Measurements from ENCODE around the gene LSAMP. TPM values are rescaled to one million over a fixed set of nuclear protein-coding genes. Genes with fewer than 3 reads are reported as not detected.

The LSAMP gene
- total RNA-seq, 1 experiment from 2014 or later, result not detected

- in situ Hi-C loops (cut with HindIII; ENCODE audit: low pct_unique_long_range_greater_than_20kb, low sequenced_read_pairs), result no loop called here
Observed at GRCh38 chr3:116318370-116318769, 126.9 kb downstream of the LSAMP start.

GRCh38 chr3:116316771-116317170, 128.5 kb downstream of the LSAMP start:
- in situ Hi-C loops (cut with HindIII; ENCODE audit: low pct_unique_long_range_greater_than_20kb, low sequenced_read_pairs), result no loop called here
- DNase-seq (ENCODE audit: low read depth), result no peak

More at GRCh38 chr3:116318370-116318769, 126.9 kb downstream of the LSAMP start:
- no peak for DNase-seq (ENCODE audit: low read depth)

GRCh38 chr3:116314476-116314875, 130.8 kb downstream of the LSAMP start:
- in situ Hi-C loops (cut with HindIII; ENCODE audit: low pct_unique_long_range_greater_than_20kb, low sequenced_read_pairs), result no loop called here
- no peak for DNase-seq (ENCODE audit: low read depth)

- in situ Hi-C loops (cut with HindIII; ENCODE audit: low pct_unique_long_range_greater_than_20kb, low sequenced_read_pairs), result no loop called here
- DNase-seq (ENCODE audit: low read depth), result no peak
Observed at GRCh38 chr3:116306720-116307119, 138.6 kb downstream of the LSAMP start.

GRCh38 chr3:116306149-116306548, 139.1 kb downstream of the LSAMP start:
- in situ Hi-C loops (cut with HindIII; ENCODE audit: low pct_unique_long_range_greater_than_20kb, low sequenced_read_pairs), result no loop called here
- no peak for DNase-seq (ENCODE audit: low read depth)

GRCh38 chr3:116302087-116302747, 143.1 kb downstream of the LSAMP start:
- in situ Hi-C loops (cut with HindIII; ENCODE audit: low pct_unique_long_range_greater_than_20kb, low sequenced_read_pairs), result no loop called here
- no peak for DNase-seq (ENCODE audit: low read depth)

GRCh38 chr3:116301422-116301821, 143.9 kb downstream of the LSAMP start:
- in situ Hi-C loops (cut with HindIII; ENCODE audit: low pct_unique_long_range_greater_than_20kb, low sequenced_read_pairs), result no loop called here
- no peak for DNase-seq (ENCODE audit: low read depth)

- DNase-seq (ENCODE audit: low read depth), result no peak
- in situ Hi-C loops (cut with HindIII; ENCODE audit: low pct_unique_long_range_greater_than_20kb, low sequenced_read_pairs), result no loop called here
Observed at GRCh38 chr3:116300226-116300625, 145.1 kb downstream of the LSAMP start.

- DNase-seq (ENCODE audit: low read depth), result no peak
- in situ Hi-C loops (cut with HindIII; ENCODE audit: low pct_unique_long_range_greater_than_20kb, low sequenced_read_pairs), result no loop called here
Observed at GRCh38 chr3:116299646-116300081, 145.6 kb downstream of the LSAMP start.

GRCh38 chr3:116298151-116298550, 147.1 kb downstream of the LSAMP start:
- in situ Hi-C loops (cut with HindIII; ENCODE audit: low pct_unique_long_range_greater_than_20kb, low sequenced_read_pairs), result no loop called here

GRCh38 chr3:116291141-116291540, 154.1 kb downstream of the LSAMP start:
- DNase-seq (ENCODE audit: low read depth), result no peak

More at GRCh38 chr3:116298151-116298550, 147.1 kb downstream of the LSAMP start:
- DNase-seq (ENCODE audit: low read depth), result no peak

GRCh38 chr3:116288485-116288884, 156.8 kb downstream of the LSAMP start:
- DNase-seq (ENCODE audit: low read depth), result no peak
- in situ Hi-C loops (cut with HindIII; ENCODE audit: low pct_unique_long_range_greater_than_20kb, low sequenced_read_pairs), result no loop called here

More at GRCh38 chr3:116291141-116291540, 154.1 kb downstream of the LSAMP start:
- in situ Hi-C loops (cut with HindIII; ENCODE audit: low pct_unique_long_range_greater_than_20kb, low sequenced_read_pairs), result no loop called here

GRCh38 chr3:116285781-116286421, 159.4 kb downstream of the LSAMP start:
- in situ Hi-C loops (cut with HindIII; ENCODE audit: low pct_unique_long_range_greater_than_20kb, low sequenced_read_pairs), result no loop called here
- no peak for DNase-seq (ENCODE audit: low read depth)

- DNase-seq (ENCODE audit: low read depth), result no peak
- in situ Hi-C loops (cut with HindIII; ENCODE audit: low pct_unique_long_range_greater_than_20kb, low sequenced_read_pairs), result no loop called here
Observed at GRCh38 chr3:116281313-116282143, 163.8 kb downstream of the LSAMP start.

- in situ Hi-C loops (cut with HindIII; ENCODE audit: low pct_unique_long_range_greater_than_20kb, low sequenced_read_pairs), result no loop called here
- no peak for DNase-seq (ENCODE audit: low read depth)
Observed at GRCh38 chr3:116280130-116280740, 165.1 kb downstream of the LSAMP start.

GRCh38 chr3:116276675-116277074, 168.6 kb downstream of the LSAMP start:
- DNase-seq (ENCODE audit: low read depth), result no peak
- in situ Hi-C loops (cut with HindIII; ENCODE audit: low pct_unique_long_range_greater_than_20kb, low sequenced_read_pairs), result no loop called here

GRCh38 chr3:116270056-116270455, 175.2 kb downstream of the LSAMP start:
- DNase-seq (ENCODE audit: low read depth), result no peak
- in situ Hi-C loops (cut with HindIII; ENCODE audit: low pct_unique_long_range_greater_than_20kb, low sequenced_read_pairs), result no loop called here

GRCh38 chr3:116267116-116267515, 178.2 kb downstream of the LSAMP start:
- no peak for DNase-seq (ENCODE audit: low read depth)
- in situ Hi-C loops (cut with HindIII; ENCODE audit: low pct_unique_long_range_greater_than_20kb, low sequenced_read_pairs), result no loop called here
